H1 (cell line): ENCODE measurements around the gene SLC15A4.

Experiments
- ASH2L ChIP-seq: fragments of 200-600, 300-600 bp; sonication (generic); IDR thresholded peaks from one replicate; pipeline ENCODE4 v1.7.1; 2017; ENCODE audit warnings: low read length
- EGR1 ChIP-seq: IDR thresholded peaks from 2 replicates; pipeline ENCODE4 v1.6.1; 2011; ENCODE audit warnings: low read depth, low read length, borderline replicate concordance
- JUN ChIP-seq: IDR thresholded peaks from 2 replicates; pipeline ENCODE4 v1.6.1; 2011; ENCODE audit warnings: low read depth, mild to moderate bottlenecking, improper control_type of control experiment, low read length
- KDM5A ChIP-seq: fragments of 200-600 bp; IDR thresholded peaks from 2 replicates; pipeline ENCODE4 v1.7.1; 2012; ENCODE audit warnings: mild to moderate bottlenecking, low read length, inconsistent platforms, mixed read lengths
- MAX ChIP-seq: IDR thresholded peaks from 2 replicates; pipeline ENCODE4 v1.6.1; 2012; ENCODE audit warnings: inconsistent platforms
- POLR2A ChIP-seq, 2 experiments: IDR thresholded peaks; 1 replicate in 1 of 2; 2 replicates in 1 of 2; pipeline ENCODE4 v1.6.1; 2011; ENCODE audit warnings: low read depth in 2 of 2, low read length in 2 of 2, mild to moderate bottlenecking in 2 of 2; ENCODE audit errors: control extremely low read depth in 1 of 2
- POLR2AphosphoS5 ChIP-seq: IDR thresholded peaks from 2 replicates; pipeline ENCODE4 v1.6.1; 2011; ENCODE audit warnings: low read depth, low read length
- RFX5 ChIP-seq: IDR thresholded peaks from 2 replicates; pipeline ENCODE4 v1.6.1; 2011; ENCODE audit warnings: low read depth, low read length, improper control_type of control experiment, borderline replicate concordance
- RNF2 ChIP-seq: fragments of 200-900, 300-1000 bp; sonication (generic); IDR thresholded peaks from 2 replicates; pipeline ENCODE4 v1.7.1; 2016; ENCODE audit warnings: borderline replicate concordance, low read depth, mild to moderate bottlenecking, antibody characterized with exemption, low read length; ENCODE audit not compliant: poor library complexity, severe bottlenecking; ENCODE audit errors: missing control alignments
- SP1 ChIP-seq: IDR thresholded peaks from 2 replicates; pipeline ENCODE4 v1.6.1; 2011; ENCODE audit warnings: low read depth, low read length
- TAF7 ChIP-seq: optimal IDR thresholded peaks from 2 replicates; pipeline ENCODE3; 2011; ENCODE audit warnings: low read depth, mild to moderate bottlenecking, inconsistent platforms, low read length, moderate library complexity, borderline replicate concordance
- TF ChIP-seq, protein P1 (sequence below): IDR thresholded peaks from 2 replicates; pipeline ENCODE4 v1.6.1; 2011; ENCODE audit warnings: low read length, improper control_type of control experiment
- TF ChIP-seq, protein P2 (sequence below), 3 experiments: IDR thresholded peaks; 1 replicate in 2 of 3; 2 replicates in 1 of 3; pipeline versions ENCODE4 v1.5.1 to v1.6.1; 2011; ENCODE audit warnings: low read length in 3 of 3, mild to moderate bottlenecking in 3 of 3, inconsistent platforms in 2 of 3, low read depth in 1 of 3, moderate library complexity in 1 of 3; ENCODE audit not compliant: insufficient read depth in 1 of 3; ENCODE audit errors: control extremely low read depth in 1 of 3

DNA sequence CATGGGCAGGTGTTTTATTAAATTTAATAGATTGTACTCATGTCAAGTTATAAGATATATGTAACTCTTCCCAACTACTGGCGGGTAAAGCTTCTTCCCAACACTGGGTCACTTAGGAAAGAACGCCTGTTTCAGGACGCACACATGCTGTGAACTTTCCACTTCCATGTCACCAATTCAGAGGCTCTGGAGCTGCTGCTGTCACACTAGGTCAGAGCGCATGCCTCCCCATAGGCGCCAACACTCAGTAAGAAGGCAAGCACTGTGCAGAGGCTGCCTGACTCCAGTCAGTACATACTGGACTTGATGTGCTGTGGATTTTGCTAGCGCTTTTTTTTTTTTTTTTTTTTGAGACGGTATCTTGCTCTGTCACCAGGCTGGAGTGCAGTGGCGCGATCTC, 17.2 kb downstream of the SLC15A4 start:
- TF ChIP-seq, protein P1, sequence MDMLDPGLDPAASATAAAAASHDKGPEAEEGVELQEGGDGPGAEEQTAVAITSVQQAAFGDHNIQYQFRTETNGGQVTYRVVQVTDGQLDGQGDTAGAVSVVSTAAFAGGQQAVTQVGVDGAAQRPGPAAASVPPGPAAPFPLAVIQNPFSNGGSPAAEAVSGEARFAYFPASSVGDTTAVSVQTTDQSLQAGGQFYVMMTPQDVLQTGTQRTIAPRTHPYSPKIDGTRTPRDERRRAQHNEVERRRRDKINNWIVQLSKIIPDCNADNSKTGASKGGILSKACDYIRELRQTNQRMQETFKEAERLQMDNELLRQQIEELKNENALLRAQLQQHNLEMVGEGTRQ, result no peak
- TF ChIP-seq, protein P2, sequence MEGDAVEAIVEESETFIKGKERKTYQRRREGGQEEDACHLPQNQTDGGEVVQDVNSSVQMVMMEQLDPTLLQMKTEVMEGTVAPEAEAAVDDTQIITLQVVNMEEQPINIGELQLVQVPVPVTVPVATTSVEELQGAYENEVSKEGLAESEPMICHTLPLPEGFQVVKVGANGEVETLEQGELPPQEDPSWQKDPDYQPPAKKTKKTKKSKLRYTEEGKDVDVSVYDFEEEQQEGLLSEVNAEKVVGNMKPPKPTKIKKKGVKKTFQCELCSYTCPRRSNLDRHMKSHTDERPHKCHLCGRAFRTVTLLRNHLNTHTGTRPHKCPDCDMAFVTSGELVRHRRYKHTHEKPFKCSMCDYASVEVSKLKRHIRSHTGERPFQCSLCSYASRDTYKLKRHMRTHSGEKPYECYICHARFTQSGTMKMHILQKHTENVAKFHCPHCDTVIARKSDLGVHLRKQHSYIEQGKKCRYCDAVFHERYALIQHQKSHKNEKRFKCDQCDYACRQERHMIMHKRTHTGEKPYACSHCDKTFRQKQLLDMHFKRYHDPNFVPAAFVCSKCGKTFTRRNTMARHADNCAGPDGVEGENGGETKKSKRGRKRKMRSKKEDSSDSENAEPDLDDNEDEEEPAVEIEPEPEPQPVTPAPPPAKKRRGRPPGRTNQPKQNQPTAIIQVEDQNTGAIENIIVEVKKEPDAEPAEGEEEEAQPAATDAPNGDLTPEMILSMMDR (IDR thresholded peaks at IDR 0.05; ENCODE audit: control extremely low read depth in 1 of 3, insufficient read depth in 1 of 3, low read depth in 1 of 3, low read length in 3 of 3), result no peak
- TF ChIP-seq RNF2 (no peak), POLR2A (IDR thresholded peaks at IDR 0.05; ENCODE audit: control extremely low read depth in 1 of 2, low read depth in 2 of 2, low read length in 2 of 2) (no peak), SP1 (no peak), RFX5 (no peak), TAF7 (no peak), ASH2L (no peak), KDM5A (no peak), MAX (no peak), POLR2AphosphoS5 (no peak), JUN (no peak), EGR1 (no peak)
